Activated CD8-positive, alpha-beta T cell treated with anti-CD3 and anti-CD28 coated beads for 36 hours (primary cell): Measurements from ENCODE around the gene TMEM11. TPM values are rescaled to one million over a fixed set of nuclear protein-coding genes. Genes with fewer than 3 reads are reported as not detected.
A peak's percentile ranks its signal among the peaks of the same experiment; 100 is the strongest.
"Not testable (repeated sequence)": the region's sequence is repeated elsewhere in the genome, so short reads cannot be mapped to it uniquely, and the experiment has no call there.

ENCODE experiments used
- ATAC-seq: fragments of 200-7000 bp; cut with Tn5 transposase; one replicate; pipeline ENCODE4 v1.10.0; 2021; ENCODE audit warnings: mild to moderate bottlenecking, moderate library complexity
- CTCF ChIA-PET: fragments of 350-600 bp; sonication (Branson Sonifier 250); formaldehyde crosslinking; loops from one replicate; lab custom pipeline; 2021; ENCODE audit warnings: antibody characterized with exemption; lab: Charles Lee
- POLR2A ChIA-PET: fragments of 350-600 bp; sonication (Branson Sonifier 250); formaldehyde crosslinking; loops from one replicate; lab custom pipeline; 2021; ENCODE audit warnings: antibody characterized with exemption; lab: Charles Lee
- DNase-seq: peaks from one replicate; pipeline ENCODE4 v3.0.0-alpha.2; 2020
- H3K27ac Mint-ChIP-seq: one replicate; pipeline ENCODE4 v1.8.0; 2021; ENCODE audit warnings: mild to moderate bottlenecking, mixed read lengths
- H3K27me3 Mint-ChIP-seq: one replicate; pipeline ENCODE4 v1.8.0; 2021; ENCODE audit warnings: mixed read lengths
- H3K36me3 Mint-ChIP-seq: one replicate; pipeline ENCODE4 v1.8.0; 2021; ENCODE audit warnings: low read depth, mixed read lengths
- H3K4me1 Mint-ChIP-seq: one replicate; pipeline ENCODE4 v1.8.0; 2021; ENCODE audit warnings: low read depth, mixed read lengths
- H3K4me3 Mint-ChIP-seq: one replicate; pipeline ENCODE4 v1.8.0; 2021; ENCODE audit warnings: mild to moderate bottlenecking, moderate library complexity, mixed read lengths
- H3K9me3 Mint-ChIP-seq: one replicate; pipeline ENCODE4 v1.8.0; 2021; ENCODE audit warnings: mixed read lengths
- CTCF ChIP-seq: fragments of 200-600 bp; IDR thresholded peaks from one replicate; pipeline ENCODE4 v1.8.0; 2022; ENCODE audit warnings: antibody characterized with exemption, mild to moderate bottlenecking
- intact Hi-C: fragments of 100-400 bp; cut with micrococcal nuclease; formaldehyde crosslinking; loops from one replicate; pipeline ENCODE4 v1.10.0; 2022
- total RNA-seq, 2 experiments: library from RNA; stranded (reverse); gene quantifications; one replicate each; pipeline ENCODE4 v1.2.3, GENCODE V29; 2021

Gene TMEM11
- total RNA-seq, 2 experiments from 2014 or later = 26.2 to 28.9 TPM

GRCh38 chr17:21193031-21193430 lies 20.9 kb downstream of the TMEM11 start:
- ChIA-PET POLR2A (no interaction called here), CTCF (interaction anchor here (1.9 kb wide), 1 partner anchor 21 kb away, joined by 5 read pairs; the partner anchor contains the start of gene TMEM11)
- peak; percentile 51 for ATAC-seq
- H3K4me3 Mint-ChIP-seq = no peak overlapping the region
- no peaks in the 10 kb centered on the region for H3K27me3 Mint-ChIP-seq
- no peaks in the 10 kb centered on the region for H3K9me3 Mint-ChIP-seq
- peaks cover 19% of the 10 kb centered on the region for H3K36me3 Mint-ChIP-seq
- intact Hi-C loops = no loop called here
- TF ChIP-seq CTCF = no peak
- peaks cover 7% of the 10 kb centered on the region for H3K4me1 Mint-ChIP-seq
- peak; percentile 23 for DNase-seq
- H3K27ac Mint-ChIP-seq = no peak overlapping the region

- POLR2A ChIA-PET = interaction anchor here (1.1 kb wide), 1 partner anchor 11 kb away, joined by 3 read pairs; no protein-coding TSS in a partner anchor
- H3K27me3 Mint-ChIP-seq, ATAC-seq, H3K4me1 Mint-ChIP-seq, intact Hi-C loops, DNase-seq, H3K9me3 Mint-ChIP-seq, H3K4me3 Mint-ChIP-seq, H3K27ac Mint-ChIP-seq: not testable (repeated sequence)
- peaks cover 13% of the 10 kb centered on the region for H3K36me3 Mint-ChIP-seq
- CTCF ChIA-PET = interaction anchor here (1.9 kb wide), 1 partner anchor 21 kb away, joined by 5 read pairs; the partner anchor contains the start of gene TMEM11
Observed at GRCh38 chr17:21192414-21192813, 21.5 kb downstream of the TMEM11 start.

- CTCF ChIA-PET = no interaction called here
- no peak for TF ChIP-seq CTCF
- Mint-ChIP-seq H3K27me3 (no peaks in the 10 kb centered on the region), H3K4me1 (peaks cover 7% of the 10 kb centered on the region), H3K36me3 (peaks cover 6% of the 10 kb centered on the region), H3K9me3 (no peaks in the 10 kb centered on the region), H3K4me3 (no peak overlapping the region), H3K27ac (no peak overlapping the region)
- POLR2A ChIA-PET = interaction anchor here (1.1 kb wide), 1 partner anchor 12 kb away, joined by 3 read pairs; no protein-coding TSS in a partner anchor
- DNase-seq (no peak), ATAC-seq (no peak)
- intact Hi-C loops = no loop called here
Observed at GRCh38 chr17:21191698-21192097, 22.3 kb downstream of the TMEM11 start.

GRCh38 chr17:21190078-21190477 lies 23.9 kb downstream of the TMEM11 start:
- Mint-ChIP-seq H3K36me3 (peaks cover 3% of the 10 kb centered on the region), H3K4me3 (no peak overlapping the region), H3K9me3 (no peaks in the 10 kb centered on the region), H3K27ac (no peak overlapping the region), H3K4me1 (peaks cover 7% of the 10 kb centered on the region), H3K27me3 (no peaks in the 10 kb centered on the region)
- POLR2A ChIA-PET = interaction anchor here (1.3 kb wide), 1 partner anchor 9 kb away, joined by 3 read pairs; no protein-coding TSS in a partner anchor
- CTCF ChIA-PET = no interaction called here
- no peak for TF ChIP-seq CTCF
- ATAC-seq = no peak
- no peak for DNase-seq
- intact Hi-C loops = no loop called here

GRCh38 chr17:21189361-21189760 lies 24.6 kb downstream of the TMEM11 start:
- POLR2A ChIA-PET = interaction anchor here (1.3 kb wide), 2 partner anchors 8 to 11 kb away, joined by 3 read pairs; no protein-coding TSS in a partner anchor
- ATAC-seq (no peak), DNase-seq (no peak)
- Mint-ChIP-seq H3K4me3 (no peak overlapping the region), H3K9me3 (no peaks in the 10 kb centered on the region), H3K27me3 (no peaks in the 10 kb centered on the region), H3K4me1 (peaks cover 7% of the 10 kb centered on the region), H3K27ac (no peak overlapping the region), H3K36me3 (peaks cover 4% of the 10 kb centered on the region)
- intact Hi-C loops = no loop called here
- no peak for TF ChIP-seq CTCF
- CTCF ChIA-PET = no interaction called here
